Cerebellar cortex (tissue), 1 donor: ENCODE data around the gene TFEB.

ENCODE experiments used
- DNase-seq: peaks from one replicate; pipeline ENCODE4 v3.0.0-alpha.2; 2015; ENCODE audit warnings: low spot score

The TFEB gene

DNA sequence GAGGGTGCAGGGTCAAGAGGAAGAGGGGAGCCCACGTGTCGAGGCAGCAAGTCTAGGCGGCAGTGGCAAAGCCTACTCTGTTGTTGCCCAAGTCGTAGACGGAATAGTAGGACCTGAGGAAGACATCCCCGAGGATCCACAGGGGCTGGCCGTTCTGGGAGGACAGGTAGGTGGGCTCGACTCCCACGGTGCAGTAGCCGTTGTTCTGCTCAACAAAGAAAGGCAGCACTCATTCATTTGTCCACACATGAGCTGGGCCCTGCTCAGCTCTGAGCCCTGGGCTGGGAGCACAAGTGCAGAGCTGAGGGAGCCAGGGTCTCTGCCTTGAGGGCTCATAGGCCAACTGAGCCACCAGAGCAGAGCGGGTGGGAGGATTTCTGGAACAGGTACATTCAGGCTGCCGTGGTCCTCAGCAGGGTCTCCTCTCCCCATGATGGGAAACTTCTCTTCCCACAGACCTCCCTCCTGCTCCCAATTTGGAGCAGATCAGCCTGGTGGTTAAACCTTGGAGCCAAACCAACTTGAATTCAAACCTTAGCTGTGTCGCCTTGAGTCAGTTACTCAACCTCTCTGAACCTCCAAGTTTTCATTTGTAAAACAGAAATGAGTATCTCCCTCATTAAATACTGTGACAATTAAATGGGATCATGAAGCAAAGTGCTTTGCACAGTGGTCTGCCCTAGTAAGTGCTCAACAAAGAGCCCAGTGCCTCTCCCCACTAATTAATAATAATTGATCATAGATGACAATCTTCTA lies 1.6 kb upstream of the TFEB start:
- DNase-seq = no peak

DNA sequence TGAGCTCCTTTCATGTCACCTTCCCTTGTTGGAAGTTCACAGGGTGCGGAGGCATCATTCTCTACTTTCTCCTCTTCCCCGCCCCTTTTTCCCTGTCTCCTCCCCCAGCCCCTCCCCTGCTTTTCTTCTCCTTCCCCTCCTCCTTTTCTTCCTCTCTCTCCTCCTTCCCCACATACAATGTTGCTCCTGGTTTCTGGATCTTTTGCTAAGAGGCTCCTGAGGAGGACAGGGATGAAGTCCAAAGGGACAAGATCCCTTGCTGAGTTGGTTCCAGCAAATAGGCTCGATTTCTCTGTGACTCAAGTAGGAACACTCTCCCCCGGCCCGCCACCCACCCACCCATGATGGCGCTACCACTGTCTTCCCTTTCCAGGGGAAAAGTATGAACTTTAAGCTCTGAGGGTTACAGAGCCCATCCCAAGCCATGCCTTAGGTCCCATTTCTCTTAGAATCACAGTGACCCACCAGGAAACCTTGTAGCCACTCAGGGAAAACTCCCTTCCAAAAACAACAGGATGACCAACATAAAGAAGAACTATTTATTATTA lies 852 bp upstream of the TFEB start:
- DNase-seq = peak; percentile 60

DNA sequence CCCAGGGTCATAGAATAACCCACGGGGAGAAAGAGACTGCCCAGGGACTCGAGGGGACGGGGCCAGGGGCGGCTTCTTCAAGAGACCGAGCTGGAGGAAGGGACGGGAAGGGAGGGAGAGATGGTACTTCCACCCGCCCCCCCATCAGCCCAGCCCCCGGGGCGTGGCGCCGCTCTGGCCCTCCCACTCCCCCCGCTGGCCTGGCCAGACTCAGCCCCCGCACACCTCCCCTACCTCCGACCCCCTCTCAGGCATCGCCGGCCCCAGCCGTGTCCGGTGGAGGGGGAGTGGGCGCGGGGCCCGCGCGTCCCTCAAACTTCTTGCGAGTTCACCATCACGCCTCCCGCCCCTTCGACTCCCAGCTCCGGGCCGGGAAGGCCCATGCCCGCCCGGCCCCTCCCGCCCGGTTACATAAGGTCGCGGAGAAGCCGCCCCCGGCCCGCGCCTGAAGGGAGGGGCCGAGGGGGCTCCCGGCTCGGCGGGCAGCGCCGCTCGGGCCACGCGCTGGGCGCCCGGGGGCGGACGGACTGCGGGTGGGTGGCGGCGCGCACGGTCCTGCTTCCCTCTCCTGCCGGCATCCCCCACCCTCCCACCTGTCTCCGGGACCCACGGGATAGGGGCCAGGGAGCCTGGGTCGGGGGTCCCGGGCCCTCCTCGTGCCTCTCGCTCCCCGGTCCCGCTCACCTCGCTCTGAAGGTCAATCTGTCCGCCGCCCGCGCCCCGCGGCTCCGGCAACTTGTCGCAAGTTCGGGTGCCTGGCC lies 562 bp downstream of the TFEB start:
- DNase-seq = peak; percentile 82

DNA sequence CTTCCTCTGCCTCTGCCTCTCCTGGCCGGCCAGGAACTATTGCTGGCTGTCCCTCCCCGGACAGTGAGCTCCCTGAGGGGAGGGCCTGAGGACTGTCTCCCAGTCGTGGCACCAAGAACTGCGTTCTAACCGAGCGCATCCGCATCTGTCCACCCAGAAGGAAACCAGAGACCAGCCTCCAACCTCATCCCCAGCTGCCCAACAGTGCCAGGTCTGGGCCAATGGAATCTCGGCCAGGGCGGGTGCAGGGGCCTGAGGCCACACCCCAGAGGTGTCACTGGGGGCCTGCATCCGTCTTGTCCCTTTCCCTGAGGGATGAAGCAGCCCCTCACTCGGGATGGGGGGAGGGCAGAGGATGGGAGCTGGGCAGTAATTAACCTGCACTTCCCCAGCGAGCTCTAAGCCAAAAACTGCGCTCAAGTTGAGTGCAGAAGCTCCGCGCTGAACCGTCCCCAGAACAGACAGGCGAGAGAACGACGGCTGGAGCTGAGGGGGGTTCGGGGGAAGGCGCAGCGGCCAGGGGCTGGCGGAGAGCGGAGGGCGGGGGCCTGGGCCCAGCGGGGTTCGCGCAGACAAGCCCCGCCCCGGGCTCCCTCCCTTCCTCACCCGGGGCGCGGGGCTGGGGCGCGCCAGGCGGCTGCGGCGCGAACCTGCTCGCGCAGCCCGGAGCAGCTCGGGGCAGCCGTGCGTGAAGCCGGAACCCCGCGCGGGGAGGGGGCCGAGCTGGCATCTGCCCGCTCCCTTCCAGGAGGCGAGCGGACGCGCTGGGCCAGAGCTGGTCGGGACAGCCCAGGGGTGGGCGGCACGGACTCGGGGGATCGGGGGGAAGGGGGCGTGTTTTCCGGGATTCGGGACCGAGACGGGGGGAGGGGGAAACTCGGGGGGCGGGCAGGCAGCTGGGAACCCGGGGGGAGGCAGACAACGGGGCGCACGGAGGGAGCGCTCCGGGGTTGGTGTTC lies 1.4 kb downstream of the TFEB start:
- peak; percentile 75 for DNase-seq

DNA sequence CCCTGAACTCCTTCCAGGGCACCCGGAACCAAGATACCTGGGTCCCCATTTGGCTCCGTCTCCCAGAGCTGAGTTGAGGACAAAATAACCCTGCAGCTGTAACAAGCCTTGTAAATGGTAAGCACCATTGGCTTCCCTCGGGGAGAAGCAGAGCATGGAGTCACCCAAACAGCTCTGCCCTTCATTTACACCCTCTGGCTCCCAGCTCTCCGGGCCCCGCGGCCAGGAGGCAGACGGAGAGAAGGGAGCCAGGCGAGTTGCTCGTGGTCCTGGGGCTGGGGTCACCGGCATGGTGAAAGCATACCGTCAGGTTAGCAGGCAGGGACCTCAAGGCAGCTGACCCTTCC lies 2.1 kb downstream of the TFEB start:
- DNase-seq = no peak

DNA sequence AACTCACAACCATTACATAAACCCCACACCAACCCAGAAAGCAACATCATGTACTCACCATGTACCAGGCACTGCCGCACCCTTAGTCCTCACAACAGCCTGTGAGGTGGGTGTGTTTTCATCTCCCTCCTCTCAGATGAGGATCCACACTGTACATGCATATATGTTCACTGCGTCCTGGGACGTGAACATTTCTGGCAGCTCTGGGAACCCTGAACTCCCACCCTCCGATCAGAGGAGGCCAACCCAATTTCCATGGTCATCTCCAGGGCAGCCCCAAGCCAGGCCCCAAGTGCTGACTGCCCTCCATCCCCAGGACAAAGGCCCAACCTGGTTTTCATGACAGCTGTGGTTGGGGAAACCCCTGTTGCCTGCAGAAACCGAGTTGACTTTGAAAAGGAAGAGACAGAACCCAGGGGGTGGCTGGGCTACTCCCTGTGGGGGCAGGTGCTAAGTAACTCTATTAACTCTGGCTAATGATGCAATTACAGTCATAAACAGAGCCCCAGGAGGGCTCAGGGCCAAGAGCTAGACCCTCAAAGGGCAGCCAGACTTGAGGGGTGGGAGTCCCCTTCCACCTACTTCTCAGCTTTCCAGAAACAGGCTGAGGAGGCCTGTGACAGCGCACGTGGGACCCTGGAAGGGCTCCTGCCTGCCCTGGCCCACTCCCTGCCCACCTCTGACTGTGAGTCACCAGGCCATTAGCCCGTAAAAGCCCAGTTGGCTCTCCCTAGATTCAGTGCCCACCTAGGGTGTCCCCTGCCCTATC lies 2.6 kb downstream of the TFEB start:
- DNase-seq = no peak

DNA sequence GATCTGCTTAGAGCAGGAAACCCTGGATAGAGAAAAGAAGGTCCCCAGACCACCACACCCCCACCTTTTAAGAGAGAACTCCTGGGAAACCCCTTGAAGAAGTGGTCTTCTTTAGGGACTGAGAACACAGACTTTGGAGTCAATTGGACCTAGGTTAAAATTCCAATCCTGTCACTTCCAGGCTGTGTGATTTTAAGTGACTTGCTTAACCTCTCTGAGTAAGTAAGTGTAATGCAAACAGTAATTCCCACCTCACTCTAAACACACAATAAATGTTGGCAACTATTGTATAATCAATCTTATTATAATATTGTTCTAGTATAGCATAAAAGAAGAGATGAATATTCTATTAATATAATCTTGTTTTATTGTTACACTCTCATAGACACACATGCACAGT lies 3.3 kb downstream of the TFEB start:
- no peak for DNase-seq

DNA sequence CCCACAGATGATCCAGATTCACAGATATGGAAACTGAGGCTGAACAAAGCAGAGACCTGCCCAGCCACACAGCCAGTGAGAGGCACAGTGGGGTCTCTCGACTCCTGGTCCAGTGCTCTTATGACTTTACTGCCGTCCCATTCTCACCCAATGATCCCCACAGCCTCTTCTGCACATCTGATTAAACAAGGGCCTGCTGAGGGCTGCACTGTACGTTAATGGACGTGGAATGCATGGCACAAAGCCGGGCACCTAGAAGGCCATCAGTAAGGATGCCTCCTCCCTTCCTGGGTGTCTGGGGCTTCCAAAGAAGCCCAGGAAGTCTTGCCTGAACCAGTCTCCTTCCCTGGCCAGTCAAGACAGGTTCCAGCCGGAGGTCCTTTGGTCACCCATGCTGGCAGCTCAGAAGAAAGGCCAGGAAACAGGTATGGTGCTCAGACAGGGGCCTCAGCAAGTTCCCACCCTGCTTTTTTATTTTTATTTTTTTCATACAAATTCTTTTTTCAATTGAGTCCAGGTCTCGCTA lies 3.8 kb downstream of the TFEB start:
- no peak for DNase-seq

DNA sequence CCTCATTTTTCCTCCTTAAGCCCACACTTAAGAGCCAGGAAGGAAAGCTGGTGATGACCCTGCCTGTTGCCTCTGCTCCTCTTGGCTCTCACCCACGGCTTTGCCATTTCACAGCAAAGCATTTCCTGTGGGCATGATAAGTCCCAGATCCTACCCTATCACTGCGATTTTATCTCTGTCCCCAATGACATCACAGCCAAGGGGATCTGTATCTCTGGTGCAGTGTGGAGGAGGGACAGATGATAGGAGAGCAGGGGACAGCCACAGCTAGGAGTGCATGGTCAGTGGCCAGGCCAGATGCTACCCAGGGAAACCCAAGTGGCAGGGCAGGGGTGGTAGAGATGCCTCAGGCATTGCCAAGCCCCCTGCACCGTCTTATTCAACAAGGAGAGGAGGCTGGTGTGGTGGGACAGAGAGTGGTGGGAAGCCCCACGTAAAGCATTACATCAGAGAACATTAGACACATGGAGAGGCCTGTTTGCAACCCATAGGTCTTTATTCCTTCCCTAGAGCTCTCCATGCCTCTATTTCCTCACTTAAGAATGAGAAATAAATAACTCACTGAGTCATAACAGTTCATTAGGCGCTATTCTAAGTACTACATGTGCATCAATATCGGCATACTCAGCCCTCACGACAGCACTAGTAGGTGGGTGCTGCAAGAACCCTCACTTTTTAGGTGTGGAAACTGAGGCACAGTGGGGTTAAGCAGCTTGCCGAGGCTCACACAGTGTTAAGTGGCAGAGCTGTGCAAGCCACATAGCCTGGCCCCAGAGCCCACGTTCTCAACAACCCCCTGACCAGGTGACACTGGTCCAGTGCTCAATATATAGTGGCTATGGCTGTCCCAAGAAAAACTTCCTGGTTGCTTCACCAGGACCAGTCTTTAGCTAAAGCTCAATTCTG lies 4.6 kb downstream of the TFEB start:
- no peak for DNase-seq

DNA sequence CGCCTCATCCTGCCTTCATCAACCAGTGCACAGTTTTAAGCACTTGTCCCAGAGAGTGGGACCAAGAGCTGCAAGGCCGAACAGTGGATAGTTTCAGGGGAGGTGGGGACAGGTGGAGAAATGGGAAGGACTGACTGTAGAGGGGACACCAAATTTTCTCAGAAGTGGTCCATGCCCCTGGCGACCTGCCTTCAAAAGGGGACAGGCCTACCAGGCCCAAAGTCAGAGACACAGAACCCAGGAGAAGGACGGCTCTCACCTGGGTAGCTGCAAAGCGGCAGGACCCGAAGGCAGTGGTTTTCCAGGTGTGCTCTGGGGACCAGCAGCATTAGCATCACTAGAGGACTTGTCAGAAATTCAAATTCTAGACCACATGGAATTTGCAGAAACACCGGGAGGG lies 5.8 kb downstream of the TFEB start:
- no peak for DNase-seq

DNA sequence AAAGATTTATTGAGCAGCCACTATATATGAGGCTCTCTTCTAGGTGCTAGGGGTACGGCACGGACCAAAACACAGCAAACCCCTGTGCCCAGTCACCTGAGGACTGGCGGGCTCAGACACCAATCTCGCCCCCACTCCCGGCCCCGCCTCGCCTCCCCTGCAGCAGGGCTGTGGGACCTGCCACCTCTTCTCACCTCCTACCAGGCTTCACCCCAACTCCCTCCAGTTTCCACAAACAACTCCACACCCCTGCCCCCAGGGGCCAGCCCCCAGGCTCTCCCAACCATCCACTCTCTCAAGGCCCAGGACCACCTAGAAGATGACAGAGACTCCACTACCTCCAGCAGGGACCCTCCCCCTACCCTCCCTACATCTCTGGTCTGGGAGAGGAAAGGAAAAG lies 6.5 kb downstream of the TFEB start:
- no peak for DNase-seq

DNA sequence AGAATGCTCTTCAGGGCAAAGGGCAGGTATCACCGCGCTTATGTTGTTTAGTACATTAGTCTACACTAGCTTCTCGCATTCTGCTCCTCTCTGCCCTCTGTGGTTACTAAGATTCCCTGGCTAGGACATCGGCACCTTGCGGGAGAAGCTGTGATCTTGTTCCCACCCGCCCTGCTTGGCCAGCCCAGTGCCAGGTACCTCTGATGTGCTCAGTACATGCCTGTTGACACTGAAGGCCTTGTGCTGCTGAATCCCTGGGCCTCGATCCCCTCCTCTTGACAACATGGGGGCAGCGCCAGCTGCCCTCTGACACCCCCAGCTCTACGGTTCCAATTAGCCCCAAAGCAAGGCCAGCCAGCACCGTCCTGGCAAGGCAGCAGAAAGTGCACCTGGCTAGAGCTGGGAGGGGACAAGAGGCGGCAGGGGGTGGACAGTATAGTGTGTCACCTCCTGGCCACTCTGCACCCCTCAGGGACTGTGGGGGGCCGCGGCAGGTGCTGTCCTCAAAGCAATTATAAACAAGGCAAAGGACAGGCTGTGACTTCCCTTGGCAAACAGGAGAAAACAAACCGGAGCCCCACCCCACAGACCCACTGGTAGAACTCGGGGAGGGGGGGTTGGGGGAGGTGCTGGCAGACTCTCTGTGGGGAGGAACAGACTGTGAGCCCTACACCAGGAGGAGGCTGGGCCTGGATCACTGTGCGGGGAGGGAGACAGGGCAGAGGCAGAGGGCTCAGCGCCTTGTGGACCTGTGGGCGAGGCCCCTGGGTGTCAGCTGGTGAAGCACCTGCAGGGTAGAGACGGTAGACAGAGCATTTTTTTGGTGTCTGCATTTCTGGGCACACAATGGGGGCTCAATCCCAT lies 7.1 kb downstream of the TFEB start:
- peak; percentile 74 for DNase-seq

DNA sequence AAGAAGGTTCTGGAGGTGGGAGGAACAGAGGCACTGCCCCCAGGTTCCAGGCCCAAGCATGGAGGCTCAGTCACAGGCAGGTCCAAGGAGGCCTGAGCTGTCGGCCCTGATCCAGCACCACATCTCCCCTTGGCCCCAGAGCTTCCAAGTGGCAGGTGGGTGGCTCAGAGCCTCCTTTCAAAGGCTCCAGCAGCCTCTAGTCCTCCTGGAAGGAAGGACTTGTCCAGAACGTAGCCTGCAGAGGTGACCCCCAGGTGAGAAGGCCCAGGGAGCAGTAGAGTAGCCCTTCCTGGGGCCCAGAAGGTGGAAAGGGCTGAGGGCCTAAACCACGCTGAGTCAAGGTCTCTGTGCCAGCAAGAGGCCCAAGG lies 7.7 kb downstream of the TFEB start:
- no peak for DNase-seq

DNA sequence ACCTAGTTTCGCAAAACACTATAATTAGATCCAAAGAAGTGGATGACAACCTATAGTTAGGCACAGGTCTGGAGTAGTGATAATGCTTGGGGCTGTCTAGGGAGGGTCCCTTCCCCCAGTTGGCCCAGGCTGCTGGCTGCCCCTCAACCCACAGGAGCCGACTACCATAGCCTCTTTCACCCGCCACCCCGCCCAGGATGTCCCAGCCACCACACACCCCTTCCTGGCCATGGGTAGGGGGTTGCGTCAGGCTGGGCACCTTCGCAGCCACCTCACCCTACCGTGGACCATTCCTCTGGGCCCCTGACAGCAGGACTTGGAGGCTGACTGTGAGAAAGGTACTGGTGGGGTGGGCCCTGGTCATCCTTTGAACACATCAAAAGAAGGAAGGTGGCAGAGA lies 8.5 kb downstream of the TFEB start:
- DNase-seq = no peak

DNA sequence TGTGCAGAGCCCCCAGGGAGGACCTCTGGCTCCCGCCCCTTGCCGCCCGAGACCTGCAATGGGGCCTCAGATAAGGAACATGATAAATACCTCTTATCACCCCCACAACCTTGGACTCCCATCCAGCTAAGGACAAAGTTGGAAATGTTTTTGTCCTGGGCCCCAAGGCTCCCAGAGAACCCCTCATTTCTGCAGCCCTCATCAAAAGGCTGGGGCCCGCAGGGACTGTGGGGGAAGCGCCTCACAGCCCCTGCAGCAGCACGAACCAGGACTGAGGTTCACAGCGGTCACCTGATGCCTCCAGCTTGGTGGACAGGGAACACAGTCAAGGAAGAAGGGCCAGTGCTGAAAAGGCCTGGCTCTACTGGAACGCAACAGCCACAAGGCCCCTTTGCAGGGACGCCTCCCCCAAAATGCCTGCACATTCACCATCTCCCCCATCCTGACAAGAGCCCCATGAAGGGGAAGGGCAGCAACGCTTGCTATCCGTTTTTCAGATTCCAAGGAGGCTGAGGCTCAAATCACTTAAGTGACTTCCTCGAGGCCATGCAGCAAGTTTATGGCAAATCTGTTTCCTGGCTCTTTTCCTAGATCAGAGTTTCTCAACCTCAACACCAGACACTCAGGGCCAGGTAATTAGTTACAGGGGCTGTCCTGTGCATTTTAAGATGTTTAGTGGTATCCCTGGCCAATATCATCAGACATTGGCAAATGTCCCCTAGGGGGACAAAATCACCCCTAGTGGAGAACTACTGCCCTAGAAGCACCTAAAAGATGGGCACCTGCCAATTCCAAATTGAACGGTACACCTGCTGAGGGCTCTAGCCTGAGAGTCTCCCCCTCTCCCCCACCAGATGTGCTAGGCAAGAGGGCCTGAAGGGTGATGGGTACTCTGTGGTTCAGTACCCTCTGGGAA lies 10.6 kb downstream of the TFEB start:
- no peak for DNase-seq

DNA sequence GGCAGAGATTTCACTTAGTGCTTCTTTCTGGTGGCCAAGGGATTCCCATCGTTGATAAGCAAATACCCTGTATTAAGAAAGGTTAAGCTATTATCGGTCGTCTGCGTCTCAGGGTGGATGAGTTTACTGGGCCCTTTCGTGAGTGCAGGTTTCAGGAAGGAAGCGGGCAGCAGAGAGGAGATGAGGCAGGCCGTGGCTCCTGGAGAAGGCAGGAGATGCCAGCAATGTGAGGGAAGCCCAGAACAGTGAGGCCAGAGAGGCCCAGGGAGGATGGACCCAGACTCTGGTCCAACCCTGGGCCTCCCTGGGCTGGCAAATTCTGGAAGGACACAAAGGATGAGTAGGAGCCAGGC lies 11.2 kb downstream of the TFEB start:
- DNase-seq = no peak

DNA sequence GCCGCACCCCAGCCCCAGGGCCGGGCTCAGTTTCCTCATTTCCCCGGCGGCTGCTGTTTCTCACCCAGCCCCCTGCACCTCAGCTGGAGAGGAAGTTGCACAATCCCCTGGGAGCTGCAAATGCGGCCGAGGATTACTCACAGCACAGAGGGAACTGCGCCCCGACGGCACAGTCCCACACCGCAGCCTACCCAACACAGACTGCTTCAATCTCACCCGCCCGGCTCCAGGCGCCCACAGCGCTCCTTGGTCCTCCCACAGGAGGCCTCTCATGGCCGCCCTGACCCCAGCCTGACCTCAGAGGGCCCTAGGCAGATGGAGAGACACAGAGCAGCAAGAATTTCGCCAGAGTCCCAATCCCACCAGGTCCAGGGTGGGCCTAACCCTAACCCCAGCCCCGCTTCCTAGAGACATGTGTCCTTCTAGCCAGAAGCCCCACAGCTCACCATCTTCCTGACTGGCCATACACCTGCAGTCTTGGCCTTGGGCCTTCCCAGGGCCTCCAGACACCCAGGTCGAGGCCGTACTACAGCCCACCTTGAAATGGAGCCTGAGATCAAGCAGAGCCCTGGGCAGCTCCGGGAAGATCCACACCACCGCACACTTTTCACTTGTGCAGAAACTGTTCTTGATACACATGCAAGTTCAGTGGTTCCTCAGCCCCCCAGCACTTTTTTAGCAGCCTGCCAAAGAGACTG lies 11.7 kb downstream of the TFEB start:
- DNase-seq = no peak
